HG03066 (cell line): ENCODE data around the gene RHNO1.

Experiments used
- ATAC-seq: cut with Tn5 transposase; IDR thresholded peaks from one replicate; pipeline ENCODE4 v1.9.1; 2021; ENCODE audit warnings: low read depth; ENCODE audit not compliant: unreplicated experiment

RHNO1 gene

DNA sequence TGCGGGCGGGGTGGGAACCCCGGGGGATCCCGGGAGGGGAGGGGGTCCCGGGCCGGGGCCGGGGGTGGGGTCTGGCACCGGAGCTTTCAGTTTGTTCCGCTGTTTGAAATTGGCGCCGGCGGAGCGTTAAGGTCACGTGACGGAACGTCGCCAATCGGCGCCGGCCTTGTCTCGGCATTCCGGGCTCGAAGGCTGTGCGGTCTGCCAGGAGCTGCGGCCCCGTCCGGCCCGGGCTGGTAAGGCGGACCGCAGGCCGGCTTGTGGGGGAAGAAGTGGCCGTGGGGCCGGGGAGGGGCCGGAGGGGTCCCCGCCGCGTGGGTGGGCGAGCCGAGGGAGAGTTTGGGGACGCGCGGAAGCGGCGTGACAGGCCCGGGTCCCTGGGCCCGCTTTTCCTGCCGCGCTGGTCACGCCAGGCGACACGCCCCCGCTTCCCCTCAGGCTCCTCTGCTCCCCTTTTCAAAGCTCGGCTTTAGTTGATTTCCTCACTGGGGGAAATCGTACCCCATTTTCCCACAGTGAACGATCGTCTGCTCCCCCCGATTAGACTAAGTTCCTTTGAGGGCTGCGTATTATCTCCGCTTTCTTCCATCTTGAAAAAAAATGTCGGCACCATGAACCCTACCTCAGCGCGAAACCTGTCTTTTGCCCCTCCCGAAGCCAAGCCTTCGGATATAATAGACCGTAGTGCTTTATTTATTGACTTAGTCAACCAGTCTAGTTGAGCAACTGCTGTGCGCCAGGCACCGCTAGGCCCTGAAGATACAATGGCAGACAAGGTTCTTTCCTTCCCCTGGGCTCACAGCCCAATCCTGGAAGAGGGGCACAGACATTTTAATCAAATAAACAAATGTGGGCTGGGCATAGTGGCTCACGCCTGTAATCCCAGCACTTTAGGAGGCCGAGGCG is at the start of gene RHNO1, which contains the start of gene FOXM1:
TSS of gene RHNO1 (plus strand) at position 177 of the 906 bp plus-strand sequence. CDS start 8,144 bp downstream, outside the sequence.
TSS of gene FOXM1 (minus strand) at position 128 of the 906 bp plus-strand sequence. CDS start 2,696 bp downstream, outside the sequence.
- ATAC-seq = peak; percentile 66

- ATAC-seq = no peak
Measured at GRCh38 chr12:2829275-2829674, 47.7 kb upstream of the RHNO1 start.

GRCh38 chr12:2832550-2833127 is 44.4 kb upstream of the RHNO1 start:
- no peak for ATAC-seq

DNA sequence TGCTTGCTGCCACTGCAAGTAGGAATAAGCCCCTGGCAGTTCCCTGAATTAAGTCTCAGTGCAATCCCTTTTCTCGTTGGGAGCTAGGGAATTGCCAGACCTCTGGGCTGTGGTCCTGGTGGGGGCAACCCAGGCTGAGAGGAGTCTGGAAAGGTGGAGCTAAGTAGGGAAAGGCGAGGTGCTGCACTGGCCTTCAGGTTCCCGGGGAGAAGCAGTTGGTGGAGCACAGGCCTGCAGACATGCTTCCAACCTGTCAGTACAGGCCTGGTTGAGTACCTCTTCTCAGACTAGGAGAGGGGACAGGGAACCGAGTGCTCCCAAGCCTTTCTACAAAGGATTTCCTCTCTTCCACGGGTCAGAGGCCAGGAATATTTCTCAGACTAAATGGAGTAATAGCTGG is 43.7 kb upstream of the RHNO1 start:
- no peak for ATAC-seq

- ATAC-seq = no peak
Measured at GRCh38 chr12:2833810-2834209, 43.2 kb upstream of the RHNO1 start.

DNA sequence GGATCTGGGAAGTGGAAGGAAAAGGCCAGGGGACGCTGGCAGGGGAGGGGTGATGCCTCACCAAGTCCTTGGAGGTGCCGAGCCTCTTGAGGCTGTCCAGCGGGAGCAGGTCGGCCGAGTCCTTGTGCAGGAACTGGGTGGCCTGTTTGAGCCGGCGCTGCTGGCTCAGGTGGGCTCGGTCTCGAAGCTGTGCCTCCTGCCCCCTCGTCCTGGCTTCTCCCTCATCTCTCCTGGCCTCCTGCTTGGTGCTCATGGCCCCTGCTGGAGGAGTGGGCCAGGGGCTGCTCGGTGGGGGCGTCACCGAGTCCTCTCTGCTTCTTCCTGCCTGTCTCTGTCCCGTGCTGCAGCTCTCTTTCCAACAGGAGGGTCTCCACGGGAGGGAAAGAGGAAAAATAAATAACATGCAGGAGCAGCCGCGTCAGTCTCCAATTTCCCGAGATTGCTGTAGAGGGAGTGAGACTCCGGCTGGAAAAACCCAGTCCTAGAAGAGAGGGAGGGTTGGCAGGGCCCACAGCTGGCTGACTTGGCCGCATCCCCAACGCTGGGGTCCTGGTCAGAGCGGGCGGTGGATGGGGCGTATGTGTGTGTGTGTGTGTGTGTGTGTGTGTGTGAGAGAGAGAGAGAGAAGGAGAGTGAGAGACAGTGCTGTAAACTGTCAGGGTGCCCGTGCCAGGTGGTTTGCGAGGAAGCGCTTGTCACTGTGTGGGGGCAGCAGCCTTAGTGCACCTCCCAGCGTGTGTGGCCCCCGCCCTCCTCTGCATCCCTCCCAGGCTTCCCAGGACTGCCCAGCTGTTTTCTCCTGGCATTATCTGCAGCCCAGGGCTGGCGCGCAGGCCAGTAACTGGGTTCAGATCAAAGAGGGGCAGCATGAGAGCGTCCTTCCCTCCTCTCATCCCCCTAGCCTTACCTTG is 42.2 kb upstream of the RHNO1 start, which contains the start of gene NRIP2:
TSS of gene NRIP2 (minus strand) at position 455 of the 911 bp plus-strand sequence. CDS start at position 403, 52 bp downstream.
- ATAC-seq = no peak

DNA sequence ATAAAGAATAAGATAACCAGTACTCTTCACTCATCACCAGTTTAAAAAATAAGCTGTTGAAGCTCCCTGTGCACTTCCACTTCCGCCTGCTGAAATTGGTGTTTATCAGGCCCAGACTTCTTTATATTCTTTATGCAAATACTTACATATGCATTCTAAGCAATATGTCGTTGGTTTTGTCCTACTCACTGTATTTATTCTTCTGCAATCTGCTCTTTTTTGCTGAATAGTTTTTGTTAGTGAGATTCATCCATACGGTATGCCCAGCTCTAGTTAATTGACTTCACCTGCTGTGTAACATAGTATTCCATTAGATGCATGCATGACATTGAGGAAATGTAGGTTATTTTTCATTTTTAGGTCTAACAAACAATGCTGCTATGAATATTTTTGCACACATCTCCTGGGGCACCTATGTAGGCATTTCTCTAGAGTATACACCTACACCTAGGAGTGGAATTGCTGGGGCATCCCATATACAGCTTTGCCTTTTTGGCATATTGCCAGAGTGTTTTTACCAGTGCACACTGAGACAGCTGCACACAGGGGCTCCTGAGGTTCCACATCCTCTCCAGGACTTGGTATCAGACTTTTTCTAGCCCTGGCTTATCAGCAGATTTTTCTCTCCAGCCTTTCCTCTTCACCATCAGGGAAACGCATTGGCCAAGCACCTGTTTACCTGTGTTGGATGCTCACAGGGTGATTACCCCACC is 41.2 kb upstream of the RHNO1 start:
- ATAC-seq = no peak

- no peak for ATAC-seq
Measured at GRCh38 chr12:2836574-2836973, 40.4 kb upstream of the RHNO1 start.

GRCh38 chr12:2841056-2841650 is 35.9 kb upstream of the RHNO1 start:
- ATAC-seq = no peak

- no peak for ATAC-seq
Measured at GRCh38 chr12:2842948-2843347, 34.1 kb upstream of the RHNO1 start.

DNA sequence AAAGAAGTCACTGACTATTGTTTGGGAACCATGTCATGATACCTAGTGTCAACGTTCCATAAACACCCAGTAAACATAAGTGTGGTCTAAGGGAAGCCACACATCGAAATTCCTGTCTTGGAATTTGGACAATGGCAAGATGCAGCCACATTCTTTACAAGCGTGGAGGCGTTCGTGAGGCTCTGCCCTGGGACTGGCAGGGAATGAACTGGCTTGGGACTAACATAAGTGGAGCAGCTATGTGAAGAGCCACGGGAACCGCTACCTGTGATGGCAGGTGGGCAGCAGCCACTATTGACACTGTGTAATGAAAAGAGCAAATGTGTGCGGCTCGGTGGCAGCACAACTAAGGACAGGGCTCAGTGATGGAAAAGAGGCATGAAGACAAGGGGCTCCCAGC is 32.2 kb upstream of the RHNO1 start:
- ATAC-seq = no peak

DNA sequence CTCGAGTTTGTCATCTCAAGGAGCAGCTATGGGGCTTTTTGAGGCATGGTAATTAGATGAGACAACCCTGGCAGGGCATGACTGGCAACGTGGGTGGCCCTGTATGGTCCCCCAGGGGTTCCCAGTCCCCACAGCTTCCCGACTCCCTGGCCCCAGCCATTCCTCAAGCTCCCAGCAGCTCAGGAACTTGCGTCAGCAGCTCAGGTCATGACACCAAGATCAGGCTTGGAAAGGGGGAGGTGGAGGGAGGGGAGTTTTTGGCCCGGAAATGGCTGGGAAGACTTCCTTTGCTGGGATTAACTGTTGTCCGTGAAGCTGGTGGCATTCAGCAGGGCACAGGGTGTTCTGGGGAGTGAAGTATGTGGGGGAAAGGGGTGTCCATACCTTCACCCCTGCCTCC is 31.7 kb upstream of the RHNO1 start:
- no peak for ATAC-seq

- no peak for ATAC-seq
Measured at GRCh38 chr12:2851931-2852330, 25.1 kb upstream of the RHNO1 start.

GRCh38 chr12:2853626-2854025 is 23.4 kb upstream of the RHNO1 start:
- no peak for ATAC-seq

DNA sequence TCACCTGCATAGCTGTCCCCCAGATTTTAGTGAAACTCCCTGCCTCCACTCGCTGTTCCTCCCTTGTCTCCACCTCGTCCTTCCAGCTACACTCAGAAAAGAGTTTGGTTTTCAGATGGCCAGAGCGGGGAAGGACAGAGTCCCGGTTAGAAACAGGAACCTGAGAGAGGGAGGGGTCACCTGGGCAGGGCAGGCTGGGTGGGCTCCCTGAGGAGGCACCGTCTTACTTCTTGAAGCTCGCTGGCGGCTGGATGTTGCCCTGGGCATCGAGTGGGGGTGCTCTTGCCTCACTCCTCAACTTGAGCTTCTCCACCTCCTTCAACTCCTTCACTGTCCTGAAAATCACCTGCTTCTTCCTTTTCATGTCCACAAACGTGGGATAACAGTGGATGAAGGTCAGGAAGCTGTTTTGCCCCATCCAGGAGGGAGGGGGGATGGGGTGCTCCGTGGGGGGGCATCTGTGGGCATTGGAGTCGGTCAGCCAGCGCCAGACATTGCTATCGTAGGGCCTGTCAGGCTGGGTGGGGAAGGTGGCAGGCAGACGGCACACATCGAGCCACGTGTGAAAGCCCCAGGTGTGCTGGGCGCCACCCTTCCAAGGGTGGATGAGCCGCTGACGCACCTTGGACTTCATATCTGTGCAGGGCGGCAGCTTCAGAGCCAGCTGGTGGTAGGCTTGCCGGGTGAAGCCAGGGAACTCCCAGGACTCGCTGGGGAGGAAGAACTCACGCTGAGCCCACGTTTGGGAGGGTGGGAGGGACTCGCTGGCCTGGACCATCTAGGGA is 22.2 kb upstream of the RHNO1 start:
- no peak for ATAC-seq

GRCh38 chr12:2855546-2855945 is 21.5 kb upstream of the RHNO1 start:
- no peak for ATAC-seq

GRCh38 chr12:2856051-2856450 is 21.0 kb upstream of the RHNO1 start:
- ATAC-seq = no peak

GRCh38 chr12:2857021-2857431 is 20.0 kb upstream of the RHNO1 start, which contains the start of gene TEX52:
TSS of gene TEX52 (minus strand) at chr12:2857039. CDS start at chr12:2857026, 13 bp downstream.
- no peak for ATAC-seq

DNA sequence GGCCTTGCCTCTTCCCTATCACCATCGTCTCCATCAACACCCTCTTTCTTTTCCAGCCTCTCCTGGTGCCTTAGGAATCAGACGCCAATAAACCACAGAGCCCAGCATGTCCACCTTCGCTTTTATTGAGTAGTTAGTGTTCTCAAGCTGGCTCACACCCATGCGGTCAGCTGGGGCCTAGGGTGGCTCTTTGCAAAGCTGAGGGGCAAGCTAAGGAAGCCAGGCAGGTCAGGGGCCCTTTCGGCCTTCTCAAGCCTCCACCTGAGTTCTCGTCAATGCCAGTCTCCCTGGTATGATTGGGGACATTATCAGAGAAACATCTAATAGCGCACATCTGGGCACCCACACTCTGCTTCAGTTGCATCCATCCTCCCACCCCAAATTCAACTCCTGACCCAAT is 19.4 kb upstream of the RHNO1 start:
- ATAC-seq = no peak
